ENCODE measurements around the gene DNAJC5G. TPM values are rescaled to one million over a fixed set of nuclear protein-coding genes. Genes with fewer than 3 reads are reported as not detected.

The DNAJC5G gene
- total RNA-seq, 6 experiments from 2014 or later = not detected

- no peaks in the 10 kb centered on the region for H3K27me3 ChIP-seq
- no peak for DNase-seq
- no peak overlapping the region for H3K27ac ChIP-seq
- H3K4me1 ChIP-seq = no peaks in the 10 kb centered on the region
- no peaks in the 10 kb centered on the region for H3K9me3 ChIP-seq
- H3K4me3 ChIP-seq = no peak overlapping the region
- WGBS (ENCODE audit: insufficient coverage, low coverage, low lambda C conversion rate, missing lambda C conversion rate) = 49% methylated on average over 3 of the region's 3 CpGs
- ATAC-seq = no peak
- intact Hi-C loops (cut with DNase I) = no loop called here
- no peaks in the 10 kb centered on the region for H3K36me3 ChIP-seq
- no peak for TF ChIP-seq CTCF (IDR thresholded peaks at IDR 0.05)
- TF ChIP-seq POLR2A (IDR thresholded peaks at IDR 0.05) = no peak
Measured at GRCh38 chr2:27281442-27281841, 6.2 kb downstream of the DNAJC5G start.

DNA sequence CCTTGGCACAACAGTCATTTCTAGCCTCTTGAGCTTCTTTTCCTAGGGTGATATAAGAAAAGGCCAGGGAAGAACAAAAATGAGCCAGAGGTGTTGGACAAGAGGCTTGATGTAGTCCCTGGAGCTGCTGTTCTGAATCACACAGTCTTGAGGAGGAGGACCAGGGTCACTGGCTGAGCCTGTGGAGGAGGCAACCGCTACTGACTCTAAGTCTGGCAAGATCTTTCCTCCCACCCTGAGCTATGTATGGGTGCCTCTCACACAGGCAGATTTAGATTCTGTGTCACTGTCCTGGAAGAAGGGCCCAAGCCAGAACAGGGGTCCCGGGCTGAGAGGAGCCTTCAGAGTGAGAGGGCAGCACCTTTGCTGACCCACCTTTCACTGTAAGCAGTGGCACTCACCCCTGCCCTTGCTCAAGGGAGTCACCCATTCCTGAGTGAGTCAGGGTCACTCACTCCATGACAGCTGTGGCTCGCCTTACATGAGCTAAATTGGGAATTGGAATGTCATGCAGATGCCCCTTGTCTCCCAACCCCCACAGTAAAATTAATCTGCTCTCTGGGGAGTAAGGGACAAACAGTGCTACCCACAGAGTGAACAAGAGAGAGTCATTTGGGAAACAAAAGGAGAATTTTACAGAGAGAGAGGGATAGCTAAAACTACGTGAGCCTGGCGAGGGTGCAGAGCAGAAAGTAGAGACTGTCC is 6.8 kb downstream of the DNAJC5G start, which contains the start of gene TRIM54:
TSS of gene TRIM54 (plus strand) at position 575 of the 705 bp plus-strand sequence. CDS start 303 bp downstream, outside the sequence.
- H3K27me3 ChIP-seq = no peaks in the 10 kb centered on the region
- no peaks in the 10 kb centered on the region for H3K36me3 ChIP-seq
- H3K4me1 ChIP-seq = no peaks in the 10 kb centered on the region
- TF ChIP-seq POLR2A (IDR thresholded peaks at IDR 0.05) (no peak), CTCF (IDR thresholded peaks at IDR 0.05) (no peak)
- ATAC-seq (peak in 1 of 4 donors; percentile 15), DNase-seq (no peak)
- no peaks in the 10 kb centered on the region for H3K9me3 ChIP-seq
- no peak within 1 kb of the TSS for H3K27ac ChIP-seq
- no peak within 1 kb of the TSS for H3K4me3 ChIP-seq
- intact Hi-C loops (cut with DNase I) = no loop called here
- WGBS (ENCODE audit: insufficient coverage, low coverage, low lambda C conversion rate, missing lambda C conversion rate) = 64% methylated on average over 4 of the region's 5 CpGs

DNA sequence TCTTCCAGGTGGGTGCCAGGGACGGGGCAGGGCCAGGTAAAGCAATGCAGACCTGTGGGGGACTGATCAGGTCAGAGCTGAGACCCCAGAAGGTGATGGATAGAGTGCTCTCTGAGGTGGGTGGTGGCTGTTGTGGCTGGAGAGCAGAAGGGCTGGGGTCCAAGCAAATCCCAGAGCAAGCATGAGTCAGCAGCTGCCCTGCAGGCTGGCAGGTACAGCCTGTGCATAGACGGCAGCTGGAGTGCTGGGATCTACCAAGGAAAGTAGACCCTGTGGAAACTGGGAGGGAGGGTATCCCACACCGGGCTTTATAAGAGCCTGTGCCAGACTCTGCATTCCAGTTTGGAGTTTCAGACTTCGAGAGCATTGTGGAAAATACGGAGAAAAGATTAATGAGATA is 7.7 kb downstream of the DNAJC5G start:
- DNase-seq = no peak
- Histone ChIP-seq H3K27ac (no peak overlapping the region), H3K36me3 (no peaks in the 10 kb centered on the region), H3K4me1 (peaks cover 0 to 5% (median 0%) of the 10 kb centered on the region in 4 donors), H3K4me3 (no peak overlapping the region), H3K27me3 (no peaks in the 10 kb centered on the region), H3K9me3 (no peaks in the 10 kb centered on the region)
- ATAC-seq = peak in 1 of 4 donors; percentile 26
- intact Hi-C loops (cut with DNase I) = no loop called here
- 56% methylated on average over 3 of the region's 5 CpGs for WGBS (ENCODE audit: insufficient coverage, low coverage, low lambda C conversion rate, missing lambda C conversion rate)
- TF ChIP-seq CTCF (IDR thresholded peaks at IDR 0.05) = no peak
- no peak for TF ChIP-seq POLR2A (IDR thresholded peaks at IDR 0.05)

DNA sequence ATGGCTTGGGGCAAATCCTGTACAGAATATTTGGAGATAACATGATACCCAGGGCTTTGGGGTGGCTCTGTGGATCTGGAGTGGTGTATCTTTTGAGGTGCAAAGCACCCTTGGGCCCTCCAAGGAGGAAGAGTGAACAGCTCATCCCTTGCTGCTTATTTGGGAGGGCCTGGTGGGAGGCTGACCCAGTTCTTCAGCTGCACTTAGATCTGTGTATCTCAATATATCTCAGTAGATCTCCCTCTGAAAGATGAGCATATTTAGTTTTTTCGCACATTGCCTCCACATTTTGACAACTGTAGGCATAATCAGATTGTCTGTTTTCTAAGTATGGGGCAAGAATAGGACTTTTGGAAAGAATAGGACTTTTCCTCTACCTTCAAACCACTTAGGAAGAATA is 9.8 kb downstream of the DNAJC5G start:
- peaks cover 0 to 5% (median 0%) of the 10 kb centered on the region in 4 donors for H3K4me1 ChIP-seq
- intact Hi-C loops (cut with DNase I) = no loop called here
- ATAC-seq (no peak), DNase-seq (no peak)
- 78% methylated on average over 1 of the region's 1 CpG for WGBS (ENCODE audit: insufficient coverage, low coverage, low lambda C conversion rate, missing lambda C conversion rate)
- H3K4me3 ChIP-seq = no peak overlapping the region
- no peaks in the 10 kb centered on the region for H3K36me3 ChIP-seq
- no peak overlapping the region for H3K27ac ChIP-seq
- H3K27me3 ChIP-seq = no peaks in the 10 kb centered on the region
- TF ChIP-seq POLR2A (IDR thresholded peaks at IDR 0.05) (no peak), CTCF (IDR thresholded peaks at IDR 0.05) (no peak)
- H3K9me3 ChIP-seq = no peaks in the 10 kb centered on the region

Data from right lobe of liver (tissue), 6 donors.